Prostate gland (tissue), 2 donors: ENCODE data around the gene KRT33A. TPM values are rescaled to one million over a fixed set of nuclear protein-coding genes. Genes with fewer than 3 reads are reported as not detected.

Experiments used
- DNase-seq: peaks from one replicate; pipeline ENCODE4 v3.0.0-alpha.2; 2019; ENCODE audit warnings: low spot score
- H3K27ac ChIP-seq, 2 donors: fragments of 200-600 bp; sonication (generic); 2 replicates each; pipeline ENCODE4 v1.5.1; 2017 to 2019
- H3K27me3 ChIP-seq: fragments of 200-600 bp; sonication (generic); replicated peaks from 2 replicates; pipeline ENCODE4 v1.5.1; 2019; ENCODE audit not compliant: insufficient read depth
- H3K36me3 ChIP-seq, 2 donors: fragments of 200-600 bp; sonication (generic); 1 replicate in 1 of 2; 2 replicates in 1 of 2; pipeline versions ENCODE4 v1.5.1 to v1.8.1; 2017 to 2019
- H3K4me1 ChIP-seq: fragments of 200-600 bp; sonication (generic); replicated peaks from 2 replicates; pipeline ENCODE4 v1.5.1; 2019
- H3K4me3 ChIP-seq, 2 donors: fragments of 200-600 bp; sonication (generic); 2 replicates each; pipeline ENCODE4 v1.5.1; 2017 to 2019
- H3K9me3 ChIP-seq: fragments of 200-600 bp; sonication (generic); 2 replicates; pipeline ENCODE4 v1.5.1; 2017
- POLR2A ChIP-seq: fragments of 450-650 bp; IDR thresholded peaks from one replicate; pipeline ENCODE4 v1.6.1; 2016; ENCODE audit warnings: antibody characterized with exemption, mild to moderate bottlenecking
- POLR2AphosphoS5 ChIP-seq: sonication (generic); formaldehyde crosslinking; IDR thresholded peaks from one replicate; pipeline ENCODE4 v1.6.1; 2017; ENCODE audit warnings: antibody characterized with exemption
- WGBS: methylation state at CpG from one replicate; pipeline ENCODE4 v1.1.5; 2018; 5-methylcytosine and 5-hydroxymethylcytosine counted together
- intact Hi-C: fragments of 100-400 bp; cut with DNase I; formaldehyde crosslinking; loops from one replicate; pipeline ENCODE4 v1.14.2; 2022
- total RNA-seq, 2 donors: library from RNA; depleted of rRNA; stranded (reverse); fragments of >200 nt; gene quantifications; one replicate each; pipeline ENCODE4 v1.1.0, GENCODE V29; 2016
- TF ChIP-seq, protein P1 (sequence below), 4 experiments: fragments of 200-600 bp in 2 of 4; fragments of 450-650 bp in 2 of 4; sonication (generic) in 2 of 4; IDR thresholded peaks; 1 replicate in 3 of 4; 2 replicates in 1 of 4; pipeline ENCODE4 v1.5.1; 2016 to 2019; ENCODE audit warnings: antibody characterized with exemption in 4 of 4, mild to moderate bottlenecking in 2 of 4, moderate library complexity in 2 of 4

KRT33A gene
- total RNA-seq, 2 donors from 2014 or later: not detected

GRCh38 chr17:41393826-41394225 lies 43.2 kb upstream of the KRT33A start:
- H3K9me3 ChIP-seq: no peaks in the 10 kb centered on the region
- H3K27me3 ChIP-seq: no peaks in the 10 kb centered on the region
- no peaks in the 10 kb centered on the region for H3K36me3 ChIP-seq
- no peak overlapping the region for H3K4me3 ChIP-seq
- TF ChIP-seq POLR2A (no peak), POLR2AphosphoS5 (no peak)
- TF ChIP-seq, protein P1, sequence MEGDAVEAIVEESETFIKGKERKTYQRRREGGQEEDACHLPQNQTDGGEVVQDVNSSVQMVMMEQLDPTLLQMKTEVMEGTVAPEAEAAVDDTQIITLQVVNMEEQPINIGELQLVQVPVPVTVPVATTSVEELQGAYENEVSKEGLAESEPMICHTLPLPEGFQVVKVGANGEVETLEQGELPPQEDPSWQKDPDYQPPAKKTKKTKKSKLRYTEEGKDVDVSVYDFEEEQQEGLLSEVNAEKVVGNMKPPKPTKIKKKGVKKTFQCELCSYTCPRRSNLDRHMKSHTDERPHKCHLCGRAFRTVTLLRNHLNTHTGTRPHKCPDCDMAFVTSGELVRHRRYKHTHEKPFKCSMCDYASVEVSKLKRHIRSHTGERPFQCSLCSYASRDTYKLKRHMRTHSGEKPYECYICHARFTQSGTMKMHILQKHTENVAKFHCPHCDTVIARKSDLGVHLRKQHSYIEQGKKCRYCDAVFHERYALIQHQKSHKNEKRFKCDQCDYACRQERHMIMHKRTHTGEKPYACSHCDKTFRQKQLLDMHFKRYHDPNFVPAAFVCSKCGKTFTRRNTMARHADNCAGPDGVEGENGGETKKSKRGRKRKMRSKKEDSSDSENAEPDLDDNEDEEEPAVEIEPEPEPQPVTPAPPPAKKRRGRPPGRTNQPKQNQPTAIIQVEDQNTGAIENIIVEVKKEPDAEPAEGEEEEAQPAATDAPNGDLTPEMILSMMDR (IDR thresholded peaks at IDR 0.05): no peak
- WGBS: 80% methylated on average over 10 of the region's 10 CpGs
- H3K27ac ChIP-seq: no peak overlapping the region
- H3K4me1 ChIP-seq: no peaks in the 10 kb centered on the region
- intact Hi-C loops: no loop called here
- no peak for DNase-seq

GRCh38 chr17:41393294-41393693 lies 42.7 kb upstream of the KRT33A start:
- no peak overlapping the region for H3K27ac ChIP-seq
- H3K27me3 ChIP-seq: no peaks in the 10 kb centered on the region
- TF ChIP-seq, protein P1 (IDR thresholded peaks at IDR 0.05): no peak
- intact Hi-C loops: no loop called here
- no peaks in the 10 kb centered on the region for H3K4me1 ChIP-seq
- H3K36me3 ChIP-seq: no peaks in the 10 kb centered on the region
- WGBS: 39% methylated on average over 5 of the region's 5 CpGs
- H3K9me3 ChIP-seq: no peaks in the 10 kb centered on the region
- no peak for DNase-seq
- H3K4me3 ChIP-seq: no peak overlapping the region

- Histone ChIP-seq H3K27ac (no peak overlapping the region), H3K36me3 (no peaks in the 10 kb centered on the region), H3K27me3 (no peaks in the 10 kb centered on the region), H3K4me3 (no peak overlapping the region), H3K9me3 (no peaks in the 10 kb centered on the region), H3K4me1 (no peaks in the 10 kb centered on the region)
- TF ChIP-seq, protein P1 (IDR thresholded peaks at IDR 0.05): no peak
- TF ChIP-seq POLR2AphosphoS5 (no peak), POLR2A (no peak)
- intact Hi-C loops: no loop called here
- DNase-seq: no peak
- 87% methylated on average over 1 of the region's 1 CpG for WGBS
Measured at GRCh38 chr17:41392278-41392677, 41.6 kb upstream of the KRT33A start.

- no peak overlapping the region for H3K4me3 ChIP-seq
- DNase-seq: no peak
- H3K27ac ChIP-seq: no peak overlapping the region
- no peaks in the 10 kb centered on the region for H3K27me3 ChIP-seq
- intact Hi-C loops: no loop called here
- H3K4me1 ChIP-seq: no peaks in the 10 kb centered on the region
- TF ChIP-seq POLR2A (no peak), POLR2AphosphoS5 (no peak)
- TF ChIP-seq, protein P1 (IDR thresholded peaks at IDR 0.05): no peak
- no peaks in the 10 kb centered on the region for H3K9me3 ChIP-seq
- WGBS: 60% methylated on average over 2 of the region's 2 CpGs
- no peaks in the 10 kb centered on the region for H3K36me3 ChIP-seq
Measured at GRCh38 chr17:41391535-41391934, 40.9 kb upstream of the KRT33A start.

- H3K27ac ChIP-seq: no peak overlapping the region
- TF ChIP-seq POLR2A: no peak
- TF ChIP-seq, protein P1 (IDR thresholded peaks at IDR 0.05): no peak
- no peak for TF ChIP-seq POLR2AphosphoS5
- H3K4me1 ChIP-seq: no peaks in the 10 kb centered on the region
- no peak overlapping the region for H3K4me3 ChIP-seq
- 80% methylated on average over 7 of the region's 7 CpGs for WGBS
- no peaks in the 10 kb centered on the region for H3K9me3 ChIP-seq
- H3K27me3 ChIP-seq: no peaks in the 10 kb centered on the region
- intact Hi-C loops: no loop called here
- no peaks in the 10 kb centered on the region for H3K36me3 ChIP-seq
- DNase-seq: no peak
Measured at GRCh38 chr17:41390411-41390938, 39.8 kb upstream of the KRT33A start.
